ENCODE measurements around the gene OSMR.

DNA sequence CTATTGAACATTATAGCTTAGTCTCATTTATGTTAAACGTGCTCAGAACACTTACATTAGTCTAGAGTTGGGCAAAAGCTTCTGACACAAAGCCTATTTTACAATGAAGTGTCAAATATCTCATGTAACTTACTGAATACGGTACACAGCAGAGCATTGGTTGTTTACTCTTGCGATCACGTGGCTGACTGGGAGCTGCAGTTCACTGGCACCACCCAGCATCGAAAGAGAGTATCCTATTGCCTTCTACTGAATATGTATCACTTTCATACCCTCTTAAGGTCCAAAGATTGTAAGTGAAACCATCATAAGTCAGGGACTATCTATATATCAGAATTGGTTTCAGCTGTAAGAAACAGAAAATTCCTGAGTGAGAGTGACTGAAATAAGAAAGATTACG is 42.6 kb upstream of the OSMR start:
- TF ChIP-seq, protein P1, sequence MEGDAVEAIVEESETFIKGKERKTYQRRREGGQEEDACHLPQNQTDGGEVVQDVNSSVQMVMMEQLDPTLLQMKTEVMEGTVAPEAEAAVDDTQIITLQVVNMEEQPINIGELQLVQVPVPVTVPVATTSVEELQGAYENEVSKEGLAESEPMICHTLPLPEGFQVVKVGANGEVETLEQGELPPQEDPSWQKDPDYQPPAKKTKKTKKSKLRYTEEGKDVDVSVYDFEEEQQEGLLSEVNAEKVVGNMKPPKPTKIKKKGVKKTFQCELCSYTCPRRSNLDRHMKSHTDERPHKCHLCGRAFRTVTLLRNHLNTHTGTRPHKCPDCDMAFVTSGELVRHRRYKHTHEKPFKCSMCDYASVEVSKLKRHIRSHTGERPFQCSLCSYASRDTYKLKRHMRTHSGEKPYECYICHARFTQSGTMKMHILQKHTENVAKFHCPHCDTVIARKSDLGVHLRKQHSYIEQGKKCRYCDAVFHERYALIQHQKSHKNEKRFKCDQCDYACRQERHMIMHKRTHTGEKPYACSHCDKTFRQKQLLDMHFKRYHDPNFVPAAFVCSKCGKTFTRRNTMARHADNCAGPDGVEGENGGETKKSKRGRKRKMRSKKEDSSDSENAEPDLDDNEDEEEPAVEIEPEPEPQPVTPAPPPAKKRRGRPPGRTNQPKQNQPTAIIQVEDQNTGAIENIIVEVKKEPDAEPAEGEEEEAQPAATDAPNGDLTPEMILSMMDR (IDR thresholded peaks at IDR 0.05), result no peak
- TF ChIP-seq POLR2A (IDR thresholded peaks at IDR 0.05), result no peak

Data from Peyer's patch (tissue), 4 donors.